SK-N-SH treated with all-trans-retinoic acid at 6 μM for 48 hours (cell line): ENCODE data around the gene KRTAP17-1.

Source experiments
- ATAC-seq: fragments of 200-7000 bp; cut with Tn5 transposase; 3 replicates; pipeline ENCODE4 v1.9.1; 2020; ENCODE audit warnings: mild to moderate bottlenecking, moderate library complexity
- ARNTL ChIP-seq: fragments of 450-650 bp; formaldehyde crosslinking; IDR thresholded peaks from 2 replicates; pipeline ENCODE4 v1.5.0; 2020; ENCODE audit warnings: low read depth, mild to moderate bottlenecking, moderate library complexity, borderline replicate concordance
- BACH2 ChIP-seq: fragments of 250-450 bp; sonication (Bioruptor Pico); IDR thresholded peaks from 2 replicates; pipeline ENCODE4 v1.9.0; 2021; ENCODE audit warnings: mild to moderate bottlenecking, borderline replicate concordance
- CREB5 ChIP-seq: fragments of 250-450 bp; sonication (Bioruptor Pico); IDR thresholded peaks from 2 replicates; pipeline ENCODE4 v1.5.1; 2020; ENCODE audit warnings: low read depth, mild to moderate bottlenecking, moderate library complexity
- ESRRG ChIP-seq: fragments of 250-450 bp; sonication (Bioruptor Pico); IDR thresholded peaks from 2 replicates; pipeline ENCODE4 v1.6.1; 2021; ENCODE audit warnings: mild to moderate bottlenecking
- GLIS3 ChIP-seq: fragments of 250-450 bp; sonication (Bioruptor Pico); IDR thresholded peaks from 2 replicates; pipeline ENCODE4 v1.5.0; 2020; ENCODE audit warnings: mild to moderate bottlenecking, moderate library complexity
- ISL1 ChIP-seq: fragments of 250-450 bp; sonication (Bioruptor Pico); IDR thresholded peaks from 2 replicates; pipeline ENCODE4 v2.1.2; 2022; ENCODE audit warnings: mild to moderate bottlenecking, moderate library complexity
- OSR1 ChIP-seq: fragments of 250-450 bp; sonication (Bioruptor Pico); IDR thresholded peaks from 2 replicates; pipeline ENCODE4 v1.8.0; 2022; ENCODE audit warnings: moderate library complexity, mild to moderate bottlenecking, inconsistent platforms
- PATZ1 ChIP-seq: fragments of 250-450 bp; sonication (Bioruptor Pico); IDR thresholded peaks from 2 replicates; pipeline ENCODE4 v1.8.0; 2020; ENCODE audit warnings: mild to moderate bottlenecking, moderate library complexity, borderline replicate concordance
- POU6F1 ChIP-seq: fragments of 250-450 bp; sonication (Bioruptor Pico); IDR thresholded peaks from 2 replicates; pipeline ENCODE4 v1.8.0; 2021; ENCODE audit warnings: low read depth, mild to moderate bottlenecking, moderate library complexity, borderline replicate concordance
- PPARA ChIP-seq: fragments of 250-450 bp; sonication (Bioruptor Pico); IDR thresholded peaks from 2 replicates; pipeline ENCODE4 v1.5.0; 2020; ENCODE audit warnings: mild to moderate bottlenecking, borderline replicate concordance
- RARB ChIP-seq: fragments of 250-450 bp; sonication (Bioruptor Pico); IDR thresholded peaks from 2 replicates; pipeline ENCODE4 v1.8.0; 2021; ENCODE audit warnings: mild to moderate bottlenecking, moderate library complexity
- SNAI2 ChIP-seq: fragments of 250-450 bp; sonication (Bioruptor Pico); IDR thresholded peaks from 2 replicates; pipeline ENCODE4 v1.5.0; 2020; ENCODE audit warnings: mild to moderate bottlenecking, moderate library complexity
- TCF4 ChIP-seq: fragments of 250-450 bp; sonication (Bioruptor Pico); IDR thresholded peaks from 2 replicates; pipeline ENCODE4 v1.8.0; 2021; ENCODE audit warnings: mild to moderate bottlenecking, moderate library complexity, borderline replicate concordance
- TOX ChIP-seq: fragments of 250-450 bp; sonication (Bioruptor Pico); IDR thresholded peaks from 2 replicates; pipeline ENCODE4 v1.8.0; 2021; ENCODE audit warnings: mild to moderate bottlenecking, moderate library complexity, borderline replicate concordance
- TSHZ2 ChIP-seq: fragments of 250-450 bp; sonication (Bioruptor Pico); IDR thresholded peaks from 2 replicates; pipeline ENCODE4 v1.5.0; 2020; ENCODE audit warnings: mild to moderate bottlenecking, moderate library complexity
- ZC3H10 ChIP-seq: fragments of 250-450 bp; sonication (Bioruptor Pico); IDR thresholded peaks from 2 replicates; pipeline ENCODE4 v1.5.1; 2021; ENCODE audit warnings: mild to moderate bottlenecking, moderate library complexity
- ZFP3 ChIP-seq: fragments of 250-450 bp; sonication (Bioruptor Pico); IDR thresholded peaks from 2 replicates; pipeline ENCODE4 v1.5.0; 2020; ENCODE audit warnings: mild to moderate bottlenecking, moderate library complexity
- ZFP30 ChIP-seq: fragments of 450-650 bp; formaldehyde crosslinking; IDR thresholded peaks from 2 replicates; pipeline ENCODE4 v1.5.0; 2022; ENCODE audit warnings: mild to moderate bottlenecking, moderate library complexity
- ZNF565 ChIP-seq: fragments of 450-650 bp; formaldehyde crosslinking; conservative IDR thresholded peaks from 2 replicates; pipeline ENCODE4 v1.5.0; 2020; ENCODE audit warnings: low read depth, mild to moderate bottlenecking, moderate library complexity
- ZNF70 ChIP-seq: fragments of 450-650 bp; formaldehyde crosslinking; IDR thresholded peaks from 2 replicates; pipeline ENCODE4 v1.5.0; 2020; ENCODE audit warnings: mild to moderate bottlenecking, moderate library complexity

Gene KRTAP17-1

GRCh38 chr17:41308918-41309359, 6.6 kb downstream of the KRTAP17-1 start, which contains the start of gene KRTAP16-1:
KRTAP16-1 (minus strand) TSS chr17:41309309; CDS start chr17:41309253, 56 bp downstream.
- no peak for ATAC-seq
- TF ChIP-seq ZNF70 (CRISPR knock-in tag) (no peak), ISL1 (CRISPR knock-in tag) (no peak), OSR1 (CRISPR knock-in tag) (no peak), POU6F1 (no peak), CREB5 (CRISPR knock-in tag) (no peak), ZFP30 (CRISPR knock-in tag) (no peak), PATZ1 (no peak), GLIS3 (CRISPR knock-in tag) (no peak), PPARA (CRISPR knock-in tag) (no peak), ESRRG (CRISPR knock-in tag) (no peak), BACH2 (no peak), ZFP3 (CRISPR knock-in tag) (no peak), ZC3H10 (CRISPR knock-in tag) (no peak), RARB (CRISPR knock-in tag) (no peak), SNAI2 (CRISPR knock-in tag) (no peak), TCF4 (CRISPR knock-in tag) (no peak), ARNTL (no peak), TOX (CRISPR knock-in tag) (no peak), TSHZ2 (CRISPR knock-in tag) (no peak)

DNA sequence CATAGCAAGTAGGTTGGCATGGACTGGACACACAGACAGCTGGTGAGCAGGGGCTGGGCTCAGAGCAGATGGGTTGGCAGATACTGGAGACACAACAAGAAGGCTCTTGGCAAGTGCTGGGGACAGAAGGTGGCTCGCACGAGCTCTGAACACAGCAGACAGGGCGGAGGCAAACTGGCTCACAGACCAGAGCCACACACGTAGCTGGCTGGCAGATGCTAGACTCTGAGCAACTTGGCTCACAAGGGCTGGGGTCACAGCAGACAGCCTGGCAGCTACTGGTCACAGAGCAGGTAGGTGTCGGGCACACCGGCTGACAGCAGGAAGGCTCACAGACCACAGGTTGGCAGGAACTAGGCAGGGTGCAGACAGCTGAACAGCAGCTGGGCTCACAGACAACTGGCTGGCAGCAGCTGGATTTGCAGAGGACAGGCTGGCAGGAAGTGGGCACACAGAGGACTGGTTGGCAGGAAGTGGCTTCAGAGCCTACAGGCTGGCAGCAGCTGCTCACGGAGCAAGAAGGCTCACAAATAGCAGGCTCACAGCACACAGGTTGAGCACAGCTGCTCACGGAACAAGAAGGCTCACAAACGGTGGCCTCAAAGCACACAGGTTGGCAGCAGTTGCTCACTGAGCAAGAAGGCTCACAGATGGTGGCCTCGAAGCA, 7.1 kb downstream of the KRTAP17-1 start:
- no peak for TF ChIP-seq TOX (CRISPR knock-in tag)
- TF ChIP-seq ZNF70 (CRISPR knock-in tag): no peak
- TF ChIP-seq CREB5 (CRISPR knock-in tag): no peak
- TF ChIP-seq TSHZ2 (CRISPR knock-in tag): no peak
- TF ChIP-seq POU6F1: no peak
- no peak for TF ChIP-seq ARNTL
- no peak for TF ChIP-seq TCF4 (CRISPR knock-in tag)
- no peak for TF ChIP-seq PPARA (CRISPR knock-in tag)
- TF ChIP-seq ZFP3 (CRISPR knock-in tag): no peak
- TF ChIP-seq OSR1 (CRISPR knock-in tag): no peak
- TF ChIP-seq SNAI2 (CRISPR knock-in tag): no peak
- TF ChIP-seq ZC3H10 (CRISPR knock-in tag): no peak
- TF ChIP-seq ZFP30 (CRISPR knock-in tag): no peak
- TF ChIP-seq ISL1 (CRISPR knock-in tag): no peak
- TF ChIP-seq ESRRG (CRISPR knock-in tag): no peak
- no peak for TF ChIP-seq RARB (CRISPR knock-in tag)
- TF ChIP-seq PATZ1: no peak
- no peak for TF ChIP-seq GLIS3 (CRISPR knock-in tag)
- no peak for TF ChIP-seq ZNF565 (CRISPR knock-in tag)
- ATAC-seq: no peak
